Activated CD4-positive, alpha-beta T cell treated with anti-CD3 and anti-CD28 coated beads, Interleukin-2, amount 10 ng/mL, durations not matched to agents 24 days and 14 days (primary cell): ENCODE results near the gene PTPN4. TPM values are rescaled to one million over a fixed set of nuclear protein-coding genes. Genes with fewer than 3 reads are reported as not detected.

ENCODE experiments used
- DNase-seq: peaks from one replicate; pipeline ENCODE4 v3.0.0; 2022
- H3K27ac Mint-ChIP-seq: one replicate; pipeline ENCODE4 v1.8.0; 2022; ENCODE audit warnings: mild to moderate bottlenecking, mixed read lengths
- H3K27me3 Mint-ChIP-seq: one replicate; pipeline ENCODE4 v1.8.0; 2022; ENCODE audit warnings: mixed read lengths
- H3K36me3 Mint-ChIP-seq: one replicate; pipeline ENCODE4 v1.8.0; 2022; ENCODE audit warnings: low read depth, mild to moderate bottlenecking, mixed read lengths
- H3K4me1 Mint-ChIP-seq: one replicate; pipeline ENCODE4 v1.8.0; 2021; ENCODE audit warnings: mixed read lengths
- H3K4me3 Mint-ChIP-seq: one replicate; pipeline ENCODE4 v1.8.0; 2022; ENCODE audit warnings: mild to moderate bottlenecking, moderate library complexity, mixed read lengths
- H3K9me3 Mint-ChIP-seq: one replicate; pipeline ENCODE4 v1.8.0; 2021; ENCODE audit warnings: mixed read lengths
- intact Hi-C: fragments of 100-400 bp; cut with micrococcal nuclease; formaldehyde crosslinking; loops from one replicate; pipeline ENCODE4 v1.15.1; 2023
- total RNA-seq: library from RNA; stranded (reverse); gene quantifications from 2 replicates; pipeline ENCODE4 v1.2.3, GENCODE V29; 2022

The PTPN4 gene
- 21.9 and 22.0 TPM in 2 replicates for total RNA-seq

DNA sequence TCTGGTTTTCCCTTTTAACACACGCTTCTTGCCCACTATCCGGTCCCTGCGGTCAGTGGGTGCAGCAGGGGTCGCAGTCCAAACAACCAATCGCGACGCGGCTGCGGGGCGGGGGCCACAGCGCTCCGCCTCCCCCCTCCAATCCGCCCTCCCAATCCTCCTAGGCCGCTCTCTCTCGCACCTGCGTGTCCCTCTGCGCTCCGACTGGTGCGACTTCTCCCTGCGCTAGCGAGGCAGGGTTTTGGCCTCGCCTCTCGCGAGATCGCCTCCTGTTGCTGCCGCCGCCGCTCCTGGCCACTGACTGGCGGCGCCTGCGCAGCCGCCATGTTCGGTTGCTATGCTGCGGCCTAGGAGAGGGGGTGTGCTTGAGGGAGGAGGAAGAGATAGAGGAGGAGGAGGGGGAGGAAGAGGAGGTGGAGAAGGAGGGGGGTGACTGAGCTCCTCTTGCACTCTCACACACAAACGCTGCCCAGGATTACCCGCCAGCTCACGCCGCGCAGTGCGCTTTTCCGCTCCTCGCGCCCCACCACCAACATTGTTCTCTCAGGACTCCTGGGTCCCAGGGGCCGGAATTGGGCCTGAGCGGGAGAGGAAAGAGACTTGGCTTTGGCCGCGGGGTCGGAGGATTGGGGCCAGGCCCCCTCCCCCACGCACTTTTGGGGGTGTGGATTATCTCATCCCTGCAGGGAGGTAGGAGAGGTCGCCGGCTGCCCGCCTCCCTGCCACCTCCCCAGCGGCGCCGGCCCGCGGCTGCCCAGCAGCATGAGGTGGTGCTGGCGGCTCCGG lies at the start of gene PTPN4:
Gene PTPN4, plus strand, starts transcription at position 472 of the 786 bp plus-strand sequence. CDS start 49,932 bp downstream, outside the sequence.
- no peaks in the 10 kb centered on the region for H3K9me3 Mint-ChIP-seq
- H3K36me3 Mint-ChIP-seq = no peaks in the 10 kb centered on the region
- intact Hi-C loops = loop anchor here (1.0 to 2.0 kb wide), 8 partner anchors 57 to 464 kb away; partner anchors contain the start of genes C2orf76, DBI, EPB41L5 and TMEM177
- peaks cover 36% of the 10 kb centered on the region for H3K4me1 Mint-ChIP-seq
- no peaks in the 10 kb centered on the region for H3K27me3 Mint-ChIP-seq
- H3K27ac Mint-ChIP-seq = peak within 1 kb of the TSS; percentile 93
- peak within 1 kb of the TSS; percentile 92 for H3K4me3 Mint-ChIP-seq
- peak; percentile 98 for DNase-seq

- no peaks in the 10 kb centered on the region for H3K36me3 Mint-ChIP-seq
- H3K27me3 Mint-ChIP-seq = no peaks in the 10 kb centered on the region
- intact Hi-C loops = no loop called here
- no peak for DNase-seq
- no peak overlapping the region for H3K4me3 Mint-ChIP-seq
- peaks cover under 1% of the 10 kb centered on the region for H3K9me3 Mint-ChIP-seq
- no peak overlapping the region for H3K27ac Mint-ChIP-seq
- H3K4me1 Mint-ChIP-seq = no peaks in the 10 kb centered on the region
These were observed 49.4 kb upstream of the PTPN4 start for GRCh38 chr2:119710281-119710680.

GRCh38 chr2:119711352-119711751 lies 48.4 kb upstream of the PTPN4 start:
- H3K36me3 Mint-ChIP-seq = no peaks in the 10 kb centered on the region
- no peaks in the 10 kb centered on the region for H3K27me3 Mint-ChIP-seq
- no peak overlapping the region for H3K4me3 Mint-ChIP-seq
- intact Hi-C loops = no loop called here
- no peaks in the 10 kb centered on the region for H3K4me1 Mint-ChIP-seq
- no peak overlapping the region for H3K27ac Mint-ChIP-seq
- DNase-seq = no peak
- no peaks in the 10 kb centered on the region for H3K9me3 Mint-ChIP-seq

- H3K36me3 Mint-ChIP-seq = no peaks in the 10 kb centered on the region
- no peaks in the 10 kb centered on the region for H3K4me1 Mint-ChIP-seq
- H3K4me3 Mint-ChIP-seq = no peak overlapping the region
- H3K27ac Mint-ChIP-seq = no peak overlapping the region
- no peak for DNase-seq
- intact Hi-C loops = no loop called here
- H3K27me3 Mint-ChIP-seq = no peaks in the 10 kb centered on the region
- no peaks in the 10 kb centered on the region for H3K9me3 Mint-ChIP-seq
These were observed 47.2 kb upstream of the PTPN4 start for GRCh38 chr2:119712571-119712970.

GRCh38 chr2:119713819-119714490 lies 45.8 kb upstream of the PTPN4 start:
- H3K36me3 Mint-ChIP-seq = no peaks in the 10 kb centered on the region
- peaks cover 2% of the 10 kb centered on the region for H3K27me3 Mint-ChIP-seq
- no peak for DNase-seq
- H3K27ac Mint-ChIP-seq = no peak overlapping the region
- intact Hi-C loops = no loop called here
- H3K4me3 Mint-ChIP-seq = no peak overlapping the region
- H3K9me3 Mint-ChIP-seq = no peaks in the 10 kb centered on the region
- H3K4me1 Mint-ChIP-seq = peaks cover 2% of the 10 kb centered on the region

DNA sequence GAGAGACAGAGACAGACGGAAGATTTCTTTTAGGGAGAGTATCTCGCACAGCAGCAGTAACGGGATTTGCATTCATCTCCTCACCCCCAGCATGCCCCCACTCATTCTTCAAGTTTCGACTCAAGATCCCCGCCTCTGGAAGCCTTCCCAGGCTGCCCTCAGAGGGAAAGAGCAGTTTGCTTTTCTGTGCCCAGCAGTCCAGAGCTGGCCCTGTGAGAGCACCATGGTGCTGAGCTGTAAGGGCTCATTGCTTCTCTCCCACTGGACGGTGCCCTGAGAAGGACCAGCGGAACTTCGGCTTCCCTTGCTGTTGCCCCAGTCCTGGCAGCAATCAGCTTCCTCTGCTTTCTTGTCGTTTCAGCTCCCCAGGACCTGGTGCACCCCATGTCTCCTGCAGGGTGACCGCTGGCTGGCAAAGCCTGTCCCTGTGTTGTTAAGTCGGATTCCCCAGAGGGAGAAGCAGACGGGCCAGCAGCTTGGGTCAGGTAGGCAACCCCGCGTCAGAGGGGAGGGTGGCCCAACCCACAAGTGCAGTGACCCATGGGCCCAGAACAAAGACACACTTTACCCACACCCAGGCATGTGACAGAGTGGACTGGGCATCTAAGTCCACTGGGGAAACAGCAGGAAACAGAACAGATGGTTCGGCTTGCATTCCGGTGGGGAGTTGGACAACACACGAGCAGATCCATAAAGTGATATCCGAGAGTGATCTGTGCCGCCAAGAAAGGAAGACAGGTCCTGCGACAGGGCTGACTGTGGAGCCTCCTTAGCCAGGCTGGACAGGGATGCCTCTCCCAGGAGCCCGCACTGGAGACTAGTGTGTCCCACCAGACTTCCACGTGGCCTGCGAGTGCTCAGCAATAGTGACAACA lies 44.1 kb upstream of the PTPN4 start:
- Mint-ChIP-seq H3K9me3 (no peaks in the 10 kb centered on the region), H3K4me1 (peaks cover 2% of the 10 kb centered on the region), H3K27me3 (peaks cover 2% of the 10 kb centered on the region), H3K4me3 (no peak overlapping the region), H3K27ac (no peak overlapping the region), H3K36me3 (no peaks in the 10 kb centered on the region)
- intact Hi-C loops = no loop called here
- DNase-seq = no peak

- intact Hi-C loops = no loop called here
- no peaks in the 10 kb centered on the region for H3K9me3 Mint-ChIP-seq
- no peak for DNase-seq
- no peak overlapping the region for H3K4me3 Mint-ChIP-seq
- H3K4me1 Mint-ChIP-seq = peaks cover 2% of the 10 kb centered on the region
- H3K27me3 Mint-ChIP-seq = peaks cover 2% of the 10 kb centered on the region
- no peak overlapping the region for H3K27ac Mint-ChIP-seq
- H3K36me3 Mint-ChIP-seq = no peaks in the 10 kb centered on the region
These were observed 43.4 kb upstream of the PTPN4 start for GRCh38 chr2:119716284-119716672.

DNA sequence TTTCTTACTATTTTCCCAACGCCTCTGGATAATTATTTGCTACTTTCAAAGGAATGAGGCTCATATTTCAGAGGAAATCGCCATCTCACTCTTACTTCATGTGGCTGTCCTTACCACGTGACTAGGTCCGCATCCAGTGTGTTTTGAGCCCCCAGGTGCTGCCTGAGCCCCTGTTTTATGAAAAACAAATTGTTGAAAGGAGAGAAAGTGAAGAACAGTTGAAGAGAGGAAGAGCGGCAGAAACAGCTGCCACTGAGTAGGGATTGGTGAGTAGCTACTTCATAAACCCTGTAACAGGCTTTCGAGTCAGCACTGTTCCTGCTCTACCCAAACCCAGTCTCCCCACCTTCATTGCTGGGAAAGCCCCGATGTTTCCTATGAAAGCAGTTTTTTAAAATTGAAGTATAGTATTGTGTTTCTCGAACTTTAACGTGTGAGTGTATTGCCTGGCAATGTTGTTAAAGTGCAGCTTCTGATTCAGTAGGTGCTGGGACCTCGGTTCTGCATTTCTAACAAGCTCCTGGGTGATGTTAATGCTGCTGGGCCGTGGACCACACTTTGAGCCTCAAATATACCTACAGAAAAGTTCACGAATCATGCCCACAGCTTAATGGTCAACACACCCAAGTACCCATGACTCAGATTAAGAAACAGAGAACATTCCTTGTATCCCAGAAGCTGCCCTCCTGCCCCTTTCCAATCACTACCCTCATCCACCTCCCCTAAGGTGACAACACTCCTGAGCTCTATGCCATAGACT lies 41.0 kb upstream of the PTPN4 start:
- no peaks in the 10 kb centered on the region for H3K36me3 Mint-ChIP-seq
- no peak overlapping the region for H3K27ac Mint-ChIP-seq
- H3K9me3 Mint-ChIP-seq = no peaks in the 10 kb centered on the region
- intact Hi-C loops = no loop called here
- H3K27me3 Mint-ChIP-seq = peaks cover 2% of the 10 kb centered on the region
- H3K4me3 Mint-ChIP-seq = no peak overlapping the region
- H3K4me1 Mint-ChIP-seq = peaks cover 3% of the 10 kb centered on the region
- DNase-seq = no peak

GRCh38 chr2:119719261-119719627 lies 40.5 kb upstream of the PTPN4 start:
- intact Hi-C loops = no loop called here
- H3K4me1 Mint-ChIP-seq = peaks cover 6% of the 10 kb centered on the region
- DNase-seq = no peak
- no peaks in the 10 kb centered on the region for H3K36me3 Mint-ChIP-seq
- H3K4me3 Mint-ChIP-seq = no peak overlapping the region
- peaks cover 2% of the 10 kb centered on the region for H3K27me3 Mint-ChIP-seq
- no peak overlapping the region for H3K27ac Mint-ChIP-seq
- H3K9me3 Mint-ChIP-seq = no peaks in the 10 kb centered on the region

DNA sequence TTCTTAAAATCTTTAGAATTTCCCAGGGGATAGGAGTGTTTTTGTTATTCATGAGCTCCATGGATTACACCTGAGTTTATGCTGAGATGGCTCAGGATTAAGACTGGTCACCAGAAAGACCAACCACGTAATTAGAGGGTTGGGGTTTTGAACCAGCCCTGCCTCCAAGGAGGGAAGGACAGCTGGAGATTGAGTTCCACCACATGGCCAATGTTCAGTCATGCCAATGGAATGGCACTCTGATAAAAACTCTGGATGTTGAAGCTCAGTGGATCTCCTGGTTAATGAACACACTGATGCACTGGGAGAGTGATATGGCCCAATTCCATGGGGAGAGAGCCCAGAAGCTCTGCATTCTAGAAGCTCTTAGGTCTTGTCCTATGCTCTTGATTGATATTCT lies 38.7 kb upstream of the PTPN4 start:
- Mint-ChIP-seq H3K27me3 (peaks cover 2% of the 10 kb centered on the region), H3K9me3 (no peaks in the 10 kb centered on the region), H3K36me3 (no peaks in the 10 kb centered on the region), H3K4me3 (no peak overlapping the region), H3K4me1 (peaks cover 6% of the 10 kb centered on the region), H3K27ac (no peak overlapping the region)
- intact Hi-C loops = no loop called here
- no peak for DNase-seq

- Mint-ChIP-seq H3K36me3 (no peaks in the 10 kb centered on the region), H3K4me1 (peaks cover 6% of the 10 kb centered on the region), H3K27ac (no peak overlapping the region), H3K27me3 (peaks cover 2% of the 10 kb centered on the region), H3K4me3 (no peak overlapping the region), H3K9me3 (no peaks in the 10 kb centered on the region)
- intact Hi-C loops = no loop called here
- DNase-seq = no peak
These were observed 38.3 kb upstream of the PTPN4 start for GRCh38 chr2:119721462-119721861.

GRCh38 chr2:119721904-119722303 lies 37.8 kb upstream of the PTPN4 start:
- Mint-ChIP-seq H3K27ac (no peak overlapping the region), H3K9me3 (no peaks in the 10 kb centered on the region), H3K4me1 (peaks cover 6% of the 10 kb centered on the region), H3K4me3 (no peak overlapping the region), H3K36me3 (no peaks in the 10 kb centered on the region), H3K27me3 (peaks cover 2% of the 10 kb centered on the region)
- intact Hi-C loops = no loop called here
- DNase-seq = no peak

DNA sequence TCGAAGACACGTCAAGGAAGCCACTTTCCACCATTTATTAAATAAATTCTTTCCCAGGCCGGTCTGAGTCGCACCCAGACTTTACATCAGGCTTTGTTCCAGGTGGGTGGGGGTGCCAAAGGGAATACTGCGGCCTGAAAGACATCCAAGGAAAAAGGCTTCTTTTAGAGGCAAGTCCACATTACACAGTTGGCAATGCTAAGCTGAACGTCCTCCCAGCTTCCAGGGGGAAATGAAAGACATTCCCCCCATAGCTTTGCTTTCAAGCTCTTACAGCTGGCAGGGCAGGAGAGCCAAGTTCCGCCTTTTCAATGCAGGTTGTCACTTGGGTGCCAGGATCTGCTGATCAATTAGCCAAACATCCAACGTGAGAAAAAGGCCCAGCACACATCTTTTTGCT lies 36.5 kb upstream of the PTPN4 start:
- no peaks in the 10 kb centered on the region for H3K36me3 Mint-ChIP-seq
- H3K4me3 Mint-ChIP-seq = no peak overlapping the region
- intact Hi-C loops = no loop called here
- H3K27me3 Mint-ChIP-seq = peaks cover 2% of the 10 kb centered on the region
- no peak overlapping the region for H3K27ac Mint-ChIP-seq
- no peak for DNase-seq
- H3K4me1 Mint-ChIP-seq = peaks cover 6% of the 10 kb centered on the region
- no peaks in the 10 kb centered on the region for H3K9me3 Mint-ChIP-seq
